HCT116 (cell line): ENCODE measurements around the gene SGPP2. TPM values are rescaled to one million over a fixed set of nuclear protein-coding genes. Genes with fewer than 3 reads are reported as not detected.

ENCODE experiments used
- ATAC-seq: fragments of 200-7000 bp; cut with Tn5 transposase; 2 replicates; pipeline ENCODE4 v1.9.1; 2020; ENCODE audit warnings: mild to moderate bottlenecking, moderate library complexity
- BruUV-seq: library from RNA; stranded (reverse); fragments of 400-500 nt; replicated peaks from 2 replicates; lab custom pipeline; 2021; lab: Mats Ljungman, UMichigan
- CTCF ChIA-PET: fragments of 300-600 bp; sonication (Branson Sonifier 250); formaldehyde crosslinking; loops from one replicate; lab custom pipeline; 2021; ENCODE audit warnings: antibody characterized with exemption; lab: Charles Lee
- POLR2A ChIA-PET: fragments of 300-600, 350-600 bp; sonication (Branson Sonifier 250); formaldehyde crosslinking; loops from one replicate; lab custom pipeline; 2021; ENCODE audit warnings: antibody characterized with exemption; lab: Charles Lee
- RAD21 ChIA-PET, 2 experiments: fragments of 300-600 bp; sonication (Branson Sonifier 250); formaldehyde crosslinking; loops; one replicate each; lab custom pipeline; 2023; ENCODE audit warnings: low total read pairs in 2 of 2; ENCODE audit not compliant: uncharacterized antibody in 2 of 2, unreplicated experiment in 2 of 2, low non-redundant PET in 1 of 2; lab: Charles Lee
- DNase-seq: peaks from one replicate; pipeline ENCODE4 v3.0.0-alpha.2; 2010; ENCODE audit warnings: low read depth, low spot score
- H2AFZ ChIP-seq: fragments of 200-600 bp; shearing (Covaris generic), sonication (generic); 2 replicates; pipeline ENCODE4 v1.6.1; 2017; ENCODE audit warnings: low read depth, mixed run types, mixed read lengths, antibody characterized with exemption, low read length; ENCODE audit not compliant: poor library complexity, severe bottlenecking
- H3K27ac ChIP-seq: 2 replicates; pipeline ENCODE4 v1.5.1; 2012; ENCODE audit warnings: low read depth, low read length
- H3K27me3 ChIP-seq: fragments of 200-600 bp; sonication (generic); 2 replicates; pipeline ENCODE4 v1.6.1; 2016; ENCODE audit warnings: mixed run types, low read length, mixed read lengths; ENCODE audit not compliant: insufficient read depth
- H3K36me3 ChIP-seq, 2 experiments: fragments of 200-500 bp in 1 of 2; fragments of 200-600 bp in 1 of 2; sonication (Bioruptor generic) in 1 of 2; sonication (generic) in 1 of 2; 2 replicates each; pipeline versions ENCODE4 v1.5.1 to v1.6.1; 2014 to 2016; ENCODE audit warnings: low read length in 2 of 2, inconsistent platforms in 1 of 2, mixed read lengths in 1 of 2, mixed run types in 1 of 2; ENCODE audit not compliant: insufficient read depth in 2 of 2, control insufficient read depth in 1 of 2
- H3K4me1 ChIP-seq, 2 experiments: fragments of 200-600 bp in 1 of 2; sonication (generic) in 1 of 2; 2 replicates each; pipeline versions ENCODE4 v1.5.1 to v1.6.1; 2012 to 2017; ENCODE audit warnings: low read length in 2 of 2, inconsistent platforms in 1 of 2, mild to moderate bottlenecking in 1 of 2, mixed read lengths in 1 of 2, mixed run types in 1 of 2, moderate library complexity in 1 of 2; ENCODE audit not compliant: insufficient read depth in 2 of 2, control insufficient read depth in 1 of 2
- H3K4me2 ChIP-seq: fragments of 200-600 bp; sonication (generic); 2 replicates; pipeline ENCODE4 v1.6.1; 2017; ENCODE audit warnings: mixed run types, low read length, mixed read lengths
- H3K4me3 ChIP-seq, 2 experiments: fragments of 200-600 bp in 1 of 2; sonication (generic) in 1 of 2; replicated peaks in 1 of 2; 2 replicates each; pipeline ENCODE4 v1.5.1; 2011 to 2016; ENCODE audit warnings: low read length in 2 of 2, control low read depth in 1 of 2, low read depth in 1 of 2, mild to moderate bottlenecking in 1 of 2, mixed read lengths in 1 of 2, mixed run types in 1 of 2
- H3K79me2 ChIP-seq: fragments of 200-600 bp; sonication (generic); 2 replicates; pipeline ENCODE4 v1.6.1; 2017; ENCODE audit warnings: mild to moderate bottlenecking, mixed run types, low read length, moderate library complexity, mixed read lengths; ENCODE audit not compliant: insufficient read depth
- H3K9ac ChIP-seq: fragments of 200-600 bp; sonication (generic); 2 replicates; pipeline ENCODE4 v1.6.1; 2016; ENCODE audit warnings: low read length, mixed read lengths
- H3K9me2 ChIP-seq: fragments of 200-600 bp; sonication (generic), shearing (Covaris generic); 2 replicates; pipeline ENCODE4 v1.6.1; 2017; ENCODE audit warnings: mixed run types, mild to moderate bottlenecking, moderate library complexity; ENCODE audit not compliant: insufficient read depth
- H3K9me3 ChIP-seq, 2 experiments: fragments of 200-500 bp in 1 of 2; fragments of 200-600 bp in 1 of 2; sonication (Bioruptor generic) in 1 of 2; sonication (generic) in 1 of 2; 2 replicates each; pipeline ENCODE4 v1.6.1; 2014 to 2017; ENCODE audit warnings: low read length in 2 of 2, mixed read lengths in 2 of 2, inconsistent platforms in 1 of 2, low read depth in 1 of 2, mild to moderate bottlenecking in 1 of 2, mixed run types in 1 of 2, moderate library complexity in 1 of 2; ENCODE audit not compliant: control insufficient read depth in 1 of 2, insufficient read depth in 1 of 2
- H4K20me1 ChIP-seq: fragments of 200-600 bp; sonication (generic), shearing (Covaris generic); 2 replicates; pipeline ENCODE4 v1.6.1; 2017; ENCODE audit warnings: mixed run types, mild to moderate bottlenecking, moderate library complexity; ENCODE audit not compliant: insufficient read depth
- CEBPB ChIP-seq: IDR thresholded peaks from 2 replicates; pipeline ENCODE4 v1.6.1; 2012; ENCODE audit warnings: low read depth
- EGR1 ChIP-seq: IDR thresholded peaks from 2 replicates; pipeline ENCODE4 v1.6.1; 2012; ENCODE audit warnings: low read depth
- ELF1 ChIP-seq: IDR thresholded peaks from 2 replicates; pipeline ENCODE4 v1.6.1; 2012; ENCODE audit warnings: low read depth, borderline replicate concordance
- FOSL1 ChIP-seq: IDR thresholded peaks from 2 replicates; pipeline ENCODE4 v1.6.1; 2012; ENCODE audit warnings: low read depth
- POLR2AphosphoS5 ChIP-seq: IDR thresholded peaks from 2 replicates; pipeline ENCODE4 v1.6.1; 2011; ENCODE audit warnings: mild to moderate bottlenecking, low read depth, low read length, moderate library complexity
- SRF ChIP-seq: IDR thresholded peaks from 2 replicates; pipeline ENCODE4 v1.6.1; 2012; ENCODE audit warnings: low read depth
- ZFX ChIP-seq: fragments of 450-650 bp; IDR thresholded peaks from 2 replicates; pipeline ENCODE4 v1.6.1; 2017
- intact Hi-C: fragments of 100-400 bp; cut with micrococcal nuclease; formaldehyde crosslinking; loops from 2 replicates; pipeline ENCODE4 v1.10.0; 2022
- total RNA-seq: library from RNA; stranded (reverse); gene quantifications from one replicate; pipeline ENCODE4 v1.2.1, GENCODE V29; 2021; ENCODE audit not compliant: unreplicated experiment
- TF ChIP-seq, protein P1 (sequence below): IDR thresholded peaks from 2 replicates; pipeline ENCODE4 v1.6.1; 2012
- TF ChIP-seq, protein P2 (sequence below), 3 experiments: fragments of 200-600 bp in 1 of 3; sonication (generic) in 1 of 3; IDR thresholded peaks in 2 of 3; conservative IDR thresholded peaks in 1 of 3; 2 replicates each; pipeline ENCODE4 v1.5.1; 2012 to 2017; ENCODE audit warnings: low read depth in 2 of 3, low read length in 2 of 3, antibody characterized with exemption in 1 of 3, borderline replicate concordance in 1 of 3, control low read depth in 1 of 3, mild to moderate bottlenecking in 1 of 3, mixed read lengths in 1 of 3, mixed run types in 1 of 3, moderate library complexity in 1 of 3; ENCODE audit not compliant: insufficient read depth in 1 of 3
- TF ChIP-seq, protein P3 (sequence below): IDR thresholded peaks from 2 replicates; pipeline ENCODE4 v1.6.1; 2012; ENCODE audit warnings: low read depth

The SGPP2 gene
- total RNA-seq, 1 experiment from 2014 or later: 1.6 TPM

DNA sequence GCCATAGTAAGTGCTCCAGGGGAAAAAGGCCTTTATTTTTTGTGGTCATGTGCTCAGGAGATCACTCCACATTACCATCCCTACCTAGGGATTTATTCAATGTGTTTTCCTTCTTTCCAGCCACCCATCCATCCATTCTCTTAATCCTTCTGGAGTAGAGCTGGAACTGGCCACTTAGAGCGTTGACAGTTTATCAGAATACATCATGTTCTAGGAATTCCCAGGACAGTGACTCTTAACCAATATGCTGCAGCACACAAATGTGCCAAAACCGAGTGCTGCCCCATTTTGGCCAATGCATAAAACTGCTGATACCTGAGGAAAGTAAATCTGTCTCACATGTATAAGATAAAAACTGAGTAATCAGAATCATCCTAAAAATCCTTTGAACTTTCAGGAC is 167.8 kb downstream of the SGPP2 start:
- no peaks in the 10 kb centered on the region; the same call in 1 of the 2 replicates for H4K20me1 ChIP-seq
- no peak overlapping the region for H2AFZ ChIP-seq
- ATAC-seq: no peak
- H3K36me3 ChIP-seq: peaks cover 2 to 33% of the 10 kb centered on the region in 2 experiments; a peak in 2 of 4 replicates
- DNase-seq: no peak
- ChIA-PET POLR2A (no interaction called here), CTCF (no interaction called here), RAD21 (no interaction called here)
- peaks cover 46% of the 10 kb centered on the region for H3K79me2 ChIP-seq
- TF ChIP-seq ZFX (no peak), EGR1 (no peak), ELF1 (no peak), POLR2AphosphoS5 (no peak), FOSL1 (no peak), CEBPB (no peak)
- TF ChIP-seq, protein P1, sequence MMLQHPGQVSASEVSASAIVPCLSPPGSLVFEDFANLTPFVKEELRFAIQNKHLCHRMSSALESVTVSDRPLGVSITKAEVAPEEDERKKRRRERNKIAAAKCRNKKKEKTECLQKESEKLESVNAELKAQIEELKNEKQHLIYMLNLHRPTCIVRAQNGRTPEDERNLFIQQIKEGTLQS: no peak
- TF ChIP-seq, protein P2, sequence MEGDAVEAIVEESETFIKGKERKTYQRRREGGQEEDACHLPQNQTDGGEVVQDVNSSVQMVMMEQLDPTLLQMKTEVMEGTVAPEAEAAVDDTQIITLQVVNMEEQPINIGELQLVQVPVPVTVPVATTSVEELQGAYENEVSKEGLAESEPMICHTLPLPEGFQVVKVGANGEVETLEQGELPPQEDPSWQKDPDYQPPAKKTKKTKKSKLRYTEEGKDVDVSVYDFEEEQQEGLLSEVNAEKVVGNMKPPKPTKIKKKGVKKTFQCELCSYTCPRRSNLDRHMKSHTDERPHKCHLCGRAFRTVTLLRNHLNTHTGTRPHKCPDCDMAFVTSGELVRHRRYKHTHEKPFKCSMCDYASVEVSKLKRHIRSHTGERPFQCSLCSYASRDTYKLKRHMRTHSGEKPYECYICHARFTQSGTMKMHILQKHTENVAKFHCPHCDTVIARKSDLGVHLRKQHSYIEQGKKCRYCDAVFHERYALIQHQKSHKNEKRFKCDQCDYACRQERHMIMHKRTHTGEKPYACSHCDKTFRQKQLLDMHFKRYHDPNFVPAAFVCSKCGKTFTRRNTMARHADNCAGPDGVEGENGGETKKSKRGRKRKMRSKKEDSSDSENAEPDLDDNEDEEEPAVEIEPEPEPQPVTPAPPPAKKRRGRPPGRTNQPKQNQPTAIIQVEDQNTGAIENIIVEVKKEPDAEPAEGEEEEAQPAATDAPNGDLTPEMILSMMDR (IDR thresholded peaks at IDR 0.05 in 2 of 3, conservative IDR thresholded peaks at IDR 0.05 in 1 of 3; ENCODE audit: borderline replicate concordance in 1 of 3, insufficient read depth in 1 of 3, low read depth in 2 of 3, low read length in 2 of 3): no peak
- intact Hi-C loops: no loop called here
- no peak overlapping the region for H3K27ac ChIP-seq
- no TSS peak for BruUV-seq
- no peak overlapping the region for H3K9ac ChIP-seq
- H3K9me2 ChIP-seq: no peaks in the 10 kb centered on the region
- H3K27me3 ChIP-seq: no peaks in the 10 kb centered on the region
- no peaks in the 10 kb centered on the region for H3K9me3 ChIP-seq
- H3K4me2 ChIP-seq: no peak overlapping the region
- H3K4me3 ChIP-seq: no peak overlapping the region
- no peaks in the 10 kb centered on the region for H3K4me1 ChIP-seq

DNA sequence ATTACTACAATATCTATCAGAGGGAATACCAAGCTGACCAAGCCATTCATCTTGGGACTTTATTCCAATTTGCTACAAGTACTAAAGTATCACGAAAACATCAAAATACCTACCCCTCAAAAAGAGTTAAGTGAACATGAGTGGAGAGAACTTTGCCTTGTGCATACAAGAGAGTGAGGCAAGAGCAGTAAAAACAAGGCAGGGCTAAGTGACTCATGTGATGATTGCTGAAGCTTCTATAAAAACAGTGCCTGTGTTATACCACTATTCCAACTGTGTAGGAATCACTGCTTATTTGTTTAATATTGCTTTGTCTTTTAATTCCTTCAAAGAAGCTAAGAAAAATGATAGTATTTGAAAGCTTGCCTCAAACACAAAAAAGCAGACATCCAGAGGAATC is 170.3 kb downstream of the SGPP2 start:
- H3K79me2 ChIP-seq: peaks cover 47% of the 10 kb centered on the region
- no peaks in the 10 kb centered on the region for H3K9me3 ChIP-seq
- intact Hi-C loops: no loop called here
- H2AFZ ChIP-seq: no peak overlapping the region
- TF ChIP-seq FOSL1: no peak
- TF ChIP-seq, protein P3, sequence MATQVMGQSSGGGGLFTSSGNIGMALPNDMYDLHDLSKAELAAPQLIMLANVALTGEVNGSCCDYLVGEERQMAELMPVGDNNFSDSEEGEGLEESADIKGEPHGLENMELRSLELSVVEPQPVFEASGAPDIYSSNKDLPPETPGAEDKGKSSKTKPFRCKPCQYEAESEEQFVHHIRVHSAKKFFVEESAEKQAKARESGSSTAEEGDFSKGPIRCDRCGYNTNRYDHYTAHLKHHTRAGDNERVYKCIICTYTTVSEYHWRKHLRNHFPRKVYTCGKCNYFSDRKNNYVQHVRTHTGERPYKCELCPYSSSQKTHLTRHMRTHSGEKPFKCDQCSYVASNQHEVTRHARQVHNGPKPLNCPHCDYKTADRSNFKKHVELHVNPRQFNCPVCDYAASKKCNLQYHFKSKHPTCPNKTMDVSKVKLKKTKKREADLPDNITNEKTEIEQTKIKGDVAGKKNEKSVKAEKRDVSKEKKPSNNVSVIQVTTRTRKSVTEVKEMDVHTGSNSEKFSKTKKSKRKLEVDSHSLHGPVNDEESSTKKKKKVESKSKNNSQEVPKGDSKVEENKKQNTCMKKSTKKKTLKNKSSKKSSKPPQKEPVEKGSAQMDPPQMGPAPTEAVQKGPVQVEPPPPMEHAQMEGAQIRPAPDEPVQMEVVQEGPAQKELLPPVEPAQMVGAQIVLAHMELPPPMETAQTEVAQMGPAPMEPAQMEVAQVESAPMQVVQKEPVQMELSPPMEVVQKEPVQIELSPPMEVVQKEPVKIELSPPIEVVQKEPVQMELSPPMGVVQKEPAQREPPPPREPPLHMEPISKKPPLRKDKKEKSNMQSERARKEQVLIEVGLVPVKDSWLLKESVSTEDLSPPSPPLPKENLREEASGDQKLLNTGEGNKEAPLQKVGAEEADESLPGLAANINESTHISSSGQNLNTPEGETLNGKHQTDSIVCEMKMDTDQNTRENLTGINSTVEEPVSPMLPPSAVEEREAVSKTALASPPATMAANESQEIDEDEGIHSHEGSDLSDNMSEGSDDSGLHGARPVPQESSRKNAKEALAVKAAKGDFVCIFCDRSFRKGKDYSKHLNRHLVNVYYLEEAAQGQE: no peak
- TF ChIP-seq SRF: no peak
- H3K4me2 ChIP-seq: no peak overlapping the region
- DNase-seq: no peak
- no peaks in the 10 kb centered on the region for H3K4me1 ChIP-seq
- POLR2A ChIA-PET: no interaction called here
- no peak for ATAC-seq
- BruUV-seq: no TSS peak
- no peak overlapping the region for H3K4me3 ChIP-seq
- H3K36me3 ChIP-seq: peaks cover 12 to 46% of the 10 kb centered on the region in 2 experiments
- no peaks in the 10 kb centered on the region for H3K9me2 ChIP-seq
- CTCF ChIA-PET: no interaction called here
- no peak overlapping the region for H3K27ac ChIP-seq
- no peaks in the 10 kb centered on the region for H3K27me3 ChIP-seq
- H4K20me1 ChIP-seq: no peaks in the 10 kb centered on the region; the same call in 1 of the 2 replicates
- no peak overlapping the region for H3K9ac ChIP-seq
- RAD21 ChIA-PET: interaction anchor here in 1 of 2 experiments (0.6 kb wide), 1 partner anchor 277 kb away, joined by 3 read pairs; no protein-coding TSS in a partner anchor
